HepG2 (cell line): ENCODE data around the gene FAM177B. TPM values are rescaled to one million over a fixed set of nuclear protein-coding genes. Genes with fewer than 3 reads are reported as not detected.

Experiments
- ATAC-seq: fragments of 200-7000 bp; cut with Tn5 transposase; 3 replicates; pipeline ENCODE4 v1.9.1; 2020; ENCODE audit warnings: mild to moderate bottlenecking, moderate library complexity
- BruUV-seq: library from RNA; stranded (reverse); fragments of 400-500 nt; replicated peaks from 2 replicates; lab custom pipeline; 2021; lab: Mats Ljungman, UMichigan
- CTCF ChIA-PET: fragments of 300-600 bp; formaldehyde crosslinking; extraction: SDS; loops from one replicate; lab custom pipeline; 2021; ENCODE audit warnings: low total read pairs, inconsistent platforms, low intra/inter-chr PET ratio; lab: Yijun Ruan, JAX
- POLR2A ChIA-PET: fragments of 350-600 bp; sonication (Branson Sonifier 250); formaldehyde crosslinking; loops from one replicate; lab custom pipeline; 2020; ENCODE audit warnings: antibody characterized with exemption, inconsistent platforms; lab: Yijun Ruan, JAX
- DNase-seq: peaks from one replicate; pipeline ENCODE4 v3.0.0-alpha.2; 2015; ENCODE audit warnings: low spot score
- FAIRE-seq: peaks from 3 replicates; lab custom pipeline; 2011; peaks lifted over from hg19 to GRCh38; lab: Jason Lieb, UNC
- H2AFZ ChIP-seq: one replicate; pipeline ENCODE4 v1.6.1; 2011; ENCODE audit warnings: low read length, inconsistent platforms
- H3K27ac ChIP-seq: fragments of 300-600 bp; 3 replicates; pipeline ENCODE4 v1.8.0; 2011; ENCODE audit warnings: mixed run types, mild to moderate bottlenecking, mixed read lengths, low read length, inconsistent platforms; ENCODE audit not compliant: insufficient read depth; ENCODE audit errors: extremely low read length
- H3K27me3 ChIP-seq, 2 experiments: fragments of 200-600 bp in 1 of 2; 2 replicates in 1 of 2; 3 replicates in 1 of 2; pipeline versions ENCODE4 v1.6.0 to v1.8.0; 2011; ENCODE audit warnings: low read length in 2 of 2, mild to moderate bottlenecking in 2 of 2, moderate library complexity in 2 of 2, inconsistent platforms in 1 of 2; ENCODE audit not compliant: insufficient read depth in 2 of 2, control insufficient read depth in 1 of 2
- H3K36me3 ChIP-seq, 2 experiments: fragments of 200-600 bp in 1 of 2; replicated peaks in 1 of 2; 2 replicates in 1 of 2; 3 replicates in 1 of 2; pipeline versions ENCODE4 v1.5.1 to v1.8.0; 2011; ENCODE audit warnings: low read length in 2 of 2, inconsistent platforms in 1 of 2; ENCODE audit not compliant: insufficient read depth in 2 of 2, control insufficient read depth in 1 of 2
- H3K4me1 ChIP-seq: 2 replicates; pipeline ENCODE4 v1.5.1; 2012; ENCODE audit warnings: low read length, inconsistent platforms; ENCODE audit not compliant: insufficient read depth
- H3K4me2 ChIP-seq: 2 replicates; pipeline ENCODE4 v1.6.0; 2011; ENCODE audit warnings: low read depth, low read length, inconsistent platforms
- H3K4me3 ChIP-seq, 3 experiments: fragments of 200-600 bp in 1 of 3; sonication (generic), shearing (Covaris generic) in 1 of 3; replicated peaks in 1 of 3; 2 replicates each; pipeline ENCODE4 v1.5.1; 2011 to 2016; ENCODE audit warnings: low read length in 3 of 3, inconsistent platforms in 2 of 3, low read depth in 2 of 3, mild to moderate bottlenecking in 2 of 3, control low read depth in 1 of 3, mixed read lengths in 1 of 3; ENCODE audit not compliant: insufficient read depth in 1 of 3
- H3K79me2 ChIP-seq: one replicate; pipeline ENCODE4 v1.6.1; 2011; ENCODE audit warnings: low read length, inconsistent platforms; ENCODE audit not compliant: insufficient read depth
- H3K9ac ChIP-seq: 2 replicates; pipeline ENCODE4 v1.6.0; 2011; ENCODE audit warnings: mild to moderate bottlenecking, low read depth, low read length, inconsistent platforms; ENCODE audit not compliant: insufficient read depth
- H3K9me3 ChIP-seq: 2 replicates; pipeline ENCODE4 v1.5.1; 2012; ENCODE audit warnings: mild to moderate bottlenecking, low read length
- H4K20me1 ChIP-seq: 2 replicates; pipeline ENCODE4 v1.6.0; 2011; ENCODE audit warnings: inconsistent platforms, mild to moderate bottlenecking, low read length, moderate library complexity; ENCODE audit not compliant: insufficient read depth
- PRMT3 ChIP-seq: sonication (generic); formaldehyde crosslinking; IDR thresholded peaks from 2 replicates; pipeline ENCODE4 v1.8.1; 2022; ENCODE audit warnings: low read depth, mild to moderate bottlenecking, moderate library complexity, missing genetic modification reagents, borderline replicate concordance
- SMC3 ChIP-seq: IDR thresholded peaks from 2 replicates; pipeline ENCODE4 v1.6.1; 2011; ENCODE audit warnings: low read length, improper control_type of control experiment
- ZBTB38 ChIP-seq: sonication (generic); formaldehyde crosslinking; IDR thresholded peaks from 2 replicates; pipeline ENCODE4 v1.5.1; 2020; ENCODE audit warnings: mild to moderate bottlenecking, missing genetic modification reagents
- WGBS: methylation state at CpG from one replicate; pipeline ENCODE4 v1.1.6; 2017; ENCODE audit warnings: low lambda C conversion rate; 5-methylcytosine and 5-hydroxymethylcytosine counted together
- in situ Hi-C: cut with HindIII; loops from 2 replicates; pipeline ENCODE4 v1.10.0; 2017; ENCODE audit warnings: low pct_unique_long_range_greater_than_20kb; ENCODE audit not compliant: extremely low pct_ligation_motif_present
- intact Hi-C: fragments of 100-400 bp; cut with micrococcal nuclease; formaldehyde crosslinking; loops from one replicate; pipeline ENCODE4 v1.10.0; 2022; ENCODE audit not compliant: unreplicated experiment
- polyA plus RNA-seq, 8 experiments: library from polyadenylated mRNA; depleted of rRNA in 3 of 8; stranded (reverse) in 7 of 8; unstranded in 1 of 8; fragments of >200 nt; fragmentation: Illumina TruSeq in 4 of 8; extraction: Trizol in 4 of 8; gene quantifications; 2 replicates each; pipeline versions ENCODE4 v1.2.1 to v1.2.3, GENCODE V29; 2011 to 2016; ENCODE audit warnings: low read depth in 4 of 8, missing spikeins in 1 of 8, mixed read lengths in 1 of 8; ENCODE audit not compliant: insufficient read depth in 1 of 8
- total RNA-seq, 5 experiments: library from RNA; depleted of rRNA; stranded (reverse); fragments of >200 nt; fragmentation: Illumina TruSeq; extraction: Trizol; gene quantifications; 2 replicates each; pipeline ENCODE4 v1.2.3, GENCODE V29; 2016; ENCODE audit warnings: low read depth in 1 of 5
- TF ChIP-seq, protein P1 (sequence below): sonication (generic); formaldehyde crosslinking; IDR thresholded peaks from 2 replicates; pipeline ENCODE4 v1.5.0; 2020; ENCODE audit warnings: mild to moderate bottlenecking, missing genetic modification reagents, moderate library complexity

Gene FAM177B
- total and polyA plus RNA-seq, 2 of the 13 experiments (the other 11 are each of a cell fraction or from before 2014, with no cell fraction given): 0.05 TPM; not detected in 1

DNA sequence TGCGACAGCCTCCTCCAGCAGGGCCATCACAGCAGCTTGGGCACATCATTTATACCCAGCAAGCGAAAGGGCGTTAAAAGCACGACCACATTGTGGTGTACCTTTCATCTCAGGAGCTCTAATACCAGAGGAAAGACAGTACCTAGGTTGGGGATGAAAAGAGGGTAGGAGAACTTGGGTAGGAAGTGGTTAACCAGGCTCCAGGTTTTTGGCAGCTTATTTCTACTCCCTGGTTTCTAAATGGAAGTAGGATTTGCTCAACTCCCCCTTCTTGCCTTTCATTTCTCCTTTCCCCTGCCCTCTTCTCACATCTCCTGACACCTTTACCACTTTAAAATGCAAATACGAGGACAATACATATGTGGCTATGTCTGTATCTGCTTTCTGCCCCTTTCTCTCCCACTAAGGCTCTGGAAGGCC is 30.2 kb downstream of the FAM177B start:
- ATAC-seq (no peak), DNase-seq (no peak), FAIRE-seq (no peak)
- Histone ChIP-seq H3K27me3 (no peaks in the 10 kb centered on the region), H3K36me3 (no peaks in the 10 kb centered on the region), H3K4me3 (no peak overlapping the region), H2AFZ (no peak overlapping the region), H3K9me3 (peaks cover 11% of the 10 kb centered on the region), H3K4me1 (no peaks in the 10 kb centered on the region), H3K9ac (no peak overlapping the region), H4K20me1 (no peaks in the 10 kb centered on the region), H3K79me2 (no peaks in the 10 kb centered on the region), H3K27ac (no peak overlapping the region), H3K4me2 (no peak overlapping the region)
- CTCF ChIA-PET: no interaction called here
- in situ Hi-C loops: no loop called here
- intact Hi-C loops: no loop called here
- 11% methylated on average over 5 of the region's 5 CpGs for WGBS
- TF ChIP-seq PRMT3 (CRISPR knock-in tag): no peak
- BruUV-seq: no TSS peak
- POLR2A ChIA-PET: no interaction called here

DNA sequence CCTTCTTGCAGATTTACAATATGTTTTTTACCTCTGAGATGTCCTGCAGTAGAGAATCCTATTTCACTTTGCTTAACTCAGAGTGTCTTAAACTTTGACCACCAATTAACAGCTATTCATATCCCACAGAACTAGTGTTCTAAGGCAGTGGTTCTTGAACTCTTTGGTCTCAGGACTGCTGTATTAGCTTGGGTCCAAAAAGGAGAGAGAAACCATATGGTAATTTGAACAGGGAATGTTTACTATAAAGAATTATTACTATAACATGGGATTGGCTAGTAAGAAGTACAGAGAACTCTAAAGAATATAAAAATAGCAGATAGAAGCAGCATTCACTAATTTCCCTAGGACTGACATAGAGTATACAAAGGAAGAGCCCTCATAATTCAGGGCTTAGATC is 31.6 kb downstream of the FAM177B start:
- no peaks in the 10 kb centered on the region for H3K27me3 ChIP-seq
- H3K9me3 ChIP-seq: peaks cover 11% of the 10 kb centered on the region
- intact Hi-C loops: no loop called here
- in situ Hi-C loops: no loop called here
- FAIRE-seq (no peak), ATAC-seq (no peak), DNase-seq (no peak)
- no peaks in the 10 kb centered on the region for H3K36me3 ChIP-seq
- BruUV-seq: no TSS peak
- no peak overlapping the region for H3K4me3 ChIP-seq
- H3K4me2 ChIP-seq: no peak overlapping the region
- no peak for TF ChIP-seq ZBTB38 (CRISPR knock-in tag)
- no peaks in the 10 kb centered on the region for H3K4me1 ChIP-seq
- H3K79me2 ChIP-seq: no peaks in the 10 kb centered on the region
- H3K9ac ChIP-seq: no peak overlapping the region
- H2AFZ ChIP-seq: no peak overlapping the region
- ChIA-PET POLR2A (no interaction called here), CTCF (no interaction called here)
- H3K27ac ChIP-seq: no peak overlapping the region
- H4K20me1 ChIP-seq: no peaks in the 10 kb centered on the region

DNA sequence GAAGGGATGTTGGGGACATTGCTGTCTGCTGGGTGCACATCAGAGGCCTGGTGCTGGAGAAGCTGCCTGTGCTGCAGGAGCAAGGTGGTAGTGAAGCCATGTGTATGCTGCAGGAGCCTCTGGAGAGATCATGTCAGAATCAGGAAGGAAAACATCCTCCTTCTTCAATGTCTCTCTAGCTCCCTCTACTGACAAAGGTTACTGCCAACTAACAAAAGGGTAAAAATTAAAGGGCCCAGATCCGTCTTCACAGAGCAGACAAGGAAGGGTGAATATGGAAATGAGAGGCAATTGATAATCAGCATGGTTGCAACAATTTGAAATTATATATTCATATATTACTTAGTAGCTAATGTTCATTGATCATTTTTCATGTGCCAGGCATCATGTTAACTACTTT is 32.2 kb downstream of the FAM177B start:
- ChIA-PET POLR2A (no interaction called here), CTCF (no interaction called here)
- Histone ChIP-seq H2AFZ (no peak overlapping the region), H3K79me2 (no peaks in the 10 kb centered on the region), H3K4me2 (no peak overlapping the region), H3K27me3 (no peaks in the 10 kb centered on the region), H3K9ac (no peak overlapping the region), H3K4me1 (no peaks in the 10 kb centered on the region), H3K27ac (no peak overlapping the region), H4K20me1 (no peaks in the 10 kb centered on the region), H3K9me3 (peaks cover 11% of the 10 kb centered on the region), H3K36me3 (no peaks in the 10 kb centered on the region), H3K4me3 (no peak overlapping the region)
- intact Hi-C loops: no loop called here
- FAIRE-seq (no peak), ATAC-seq (no peak), DNase-seq (no peak)
- 10% methylated on average over 1 of the region's 1 CpG for WGBS
- in situ Hi-C loops: no loop called here
- BruUV-seq: no TSS peak
- no peak for TF ChIP-seq SMC3
- TF ChIP-seq, protein P1, sequence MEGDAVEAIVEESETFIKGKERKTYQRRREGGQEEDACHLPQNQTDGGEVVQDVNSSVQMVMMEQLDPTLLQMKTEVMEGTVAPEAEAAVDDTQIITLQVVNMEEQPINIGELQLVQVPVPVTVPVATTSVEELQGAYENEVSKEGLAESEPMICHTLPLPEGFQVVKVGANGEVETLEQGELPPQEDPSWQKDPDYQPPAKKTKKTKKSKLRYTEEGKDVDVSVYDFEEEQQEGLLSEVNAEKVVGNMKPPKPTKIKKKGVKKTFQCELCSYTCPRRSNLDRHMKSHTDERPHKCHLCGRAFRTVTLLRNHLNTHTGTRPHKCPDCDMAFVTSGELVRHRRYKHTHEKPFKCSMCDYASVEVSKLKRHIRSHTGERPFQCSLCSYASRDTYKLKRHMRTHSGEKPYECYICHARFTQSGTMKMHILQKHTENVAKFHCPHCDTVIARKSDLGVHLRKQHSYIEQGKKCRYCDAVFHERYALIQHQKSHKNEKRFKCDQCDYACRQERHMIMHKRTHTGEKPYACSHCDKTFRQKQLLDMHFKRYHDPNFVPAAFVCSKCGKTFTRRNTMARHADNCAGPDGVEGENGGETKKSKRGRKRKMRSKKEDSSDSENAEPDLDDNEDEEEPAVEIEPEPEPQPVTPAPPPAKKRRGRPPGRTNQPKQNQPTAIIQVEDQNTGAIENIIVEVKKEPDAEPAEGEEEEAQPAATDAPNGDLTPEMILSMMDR (CRISPR knock-in tag): peak; percentile 22; the same call in 1 of the 2 replicates
